Coronary artery (tissue), 2 donors: ENCODE data around the gene SPAG16.

Experiments
- DNase-seq: peaks from one replicate; pipeline ENCODE4 v3.0.0-alpha.2; 2017; ENCODE audit warnings: low spot score
- H3K27ac ChIP-seq, 2 donors: fragments of 200-600 bp; sonication (generic); one replicate each; pipeline ENCODE4 v1.5.1; 2016 to 2019
- H3K4me3 ChIP-seq: fragments of 200-600 bp; sonication (generic); 2 replicates; pipeline ENCODE4 v1.5.1; 2016; ENCODE audit warnings: mild to moderate bottlenecking, moderate library complexity
- TF ChIP-seq, protein P1 (sequence below): fragments of 200-600 bp; sonication (generic); IDR thresholded peaks from one replicate; pipeline ENCODE4 v1.5.1; 2019; ENCODE audit warnings: antibody characterized with exemption

Gene SPAG16

DNA sequence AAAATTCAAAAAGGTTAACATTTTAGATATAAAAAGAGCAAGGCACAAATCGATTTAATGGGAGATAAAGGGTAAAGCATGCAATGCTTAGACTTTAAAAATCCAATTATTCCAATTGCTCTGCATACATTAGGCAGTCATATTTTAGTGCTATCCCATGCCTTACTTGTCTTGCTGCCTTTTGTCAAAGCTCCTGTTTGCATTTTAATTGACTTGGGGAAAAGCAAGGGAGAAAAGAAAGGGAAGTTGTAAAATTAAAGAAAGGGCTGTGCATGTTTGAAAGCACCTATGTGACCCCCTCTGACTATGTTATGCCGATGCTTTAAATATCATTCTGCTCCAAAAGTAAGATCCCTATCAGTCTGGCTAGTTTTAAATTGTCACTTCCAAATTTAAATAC, 932.9 kb downstream of the SPAG16 start:
- TF ChIP-seq, protein P1, sequence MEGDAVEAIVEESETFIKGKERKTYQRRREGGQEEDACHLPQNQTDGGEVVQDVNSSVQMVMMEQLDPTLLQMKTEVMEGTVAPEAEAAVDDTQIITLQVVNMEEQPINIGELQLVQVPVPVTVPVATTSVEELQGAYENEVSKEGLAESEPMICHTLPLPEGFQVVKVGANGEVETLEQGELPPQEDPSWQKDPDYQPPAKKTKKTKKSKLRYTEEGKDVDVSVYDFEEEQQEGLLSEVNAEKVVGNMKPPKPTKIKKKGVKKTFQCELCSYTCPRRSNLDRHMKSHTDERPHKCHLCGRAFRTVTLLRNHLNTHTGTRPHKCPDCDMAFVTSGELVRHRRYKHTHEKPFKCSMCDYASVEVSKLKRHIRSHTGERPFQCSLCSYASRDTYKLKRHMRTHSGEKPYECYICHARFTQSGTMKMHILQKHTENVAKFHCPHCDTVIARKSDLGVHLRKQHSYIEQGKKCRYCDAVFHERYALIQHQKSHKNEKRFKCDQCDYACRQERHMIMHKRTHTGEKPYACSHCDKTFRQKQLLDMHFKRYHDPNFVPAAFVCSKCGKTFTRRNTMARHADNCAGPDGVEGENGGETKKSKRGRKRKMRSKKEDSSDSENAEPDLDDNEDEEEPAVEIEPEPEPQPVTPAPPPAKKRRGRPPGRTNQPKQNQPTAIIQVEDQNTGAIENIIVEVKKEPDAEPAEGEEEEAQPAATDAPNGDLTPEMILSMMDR: no peak
- Histone ChIP-seq H3K27ac (no peak overlapping the region), H3K4me3 (no peak overlapping the region)
- DNase-seq: no peak

DNA sequence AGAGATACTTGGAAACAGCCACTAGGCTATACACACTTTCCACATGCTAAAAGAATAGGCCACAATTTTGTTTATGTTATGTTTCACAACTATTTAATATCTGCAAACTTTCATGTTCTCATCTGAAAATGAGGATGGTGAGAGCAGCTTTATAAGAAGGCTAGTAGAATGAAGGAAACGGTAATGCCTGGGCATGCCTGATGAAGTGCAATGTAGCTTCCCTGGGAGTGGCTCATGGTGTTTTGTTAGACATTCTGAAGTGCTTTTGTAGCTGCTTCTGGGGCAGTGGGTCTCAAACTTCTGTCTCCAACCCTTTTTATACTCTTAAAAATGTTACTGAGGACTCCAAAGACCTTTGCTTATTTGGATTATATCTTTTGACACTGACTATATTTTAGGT, 933.3 kb downstream of the SPAG16 start:
- TF ChIP-seq, protein P1: no peak
- H3K4me3 ChIP-seq: no peak overlapping the region
- DNase-seq: no peak
- no peak overlapping the region for H3K27ac ChIP-seq

DNA sequence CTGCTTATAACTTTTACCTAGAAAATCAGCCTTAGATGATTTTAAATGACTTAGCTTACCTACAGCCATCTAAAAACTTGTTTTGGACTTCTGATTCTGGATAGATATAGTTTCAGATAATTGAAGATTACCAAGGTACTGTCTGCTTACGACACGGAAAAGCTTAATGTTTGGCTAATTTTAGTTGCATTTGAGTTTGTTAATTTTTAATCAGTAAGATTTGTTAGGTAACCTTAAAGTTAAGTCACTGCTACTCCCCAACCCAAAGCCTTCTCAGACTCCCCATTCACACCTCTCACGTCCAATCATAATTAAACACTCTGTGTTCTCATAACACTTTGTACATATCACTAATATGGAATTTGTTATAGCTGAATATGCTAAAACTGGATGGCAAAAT, 936.0 kb downstream of the SPAG16 start:
- TF ChIP-seq, protein P1: no peak
- DNase-seq: no peak
- H3K4me3 ChIP-seq: no peak overlapping the region
- H3K27ac ChIP-seq: no peak overlapping the region

DNA sequence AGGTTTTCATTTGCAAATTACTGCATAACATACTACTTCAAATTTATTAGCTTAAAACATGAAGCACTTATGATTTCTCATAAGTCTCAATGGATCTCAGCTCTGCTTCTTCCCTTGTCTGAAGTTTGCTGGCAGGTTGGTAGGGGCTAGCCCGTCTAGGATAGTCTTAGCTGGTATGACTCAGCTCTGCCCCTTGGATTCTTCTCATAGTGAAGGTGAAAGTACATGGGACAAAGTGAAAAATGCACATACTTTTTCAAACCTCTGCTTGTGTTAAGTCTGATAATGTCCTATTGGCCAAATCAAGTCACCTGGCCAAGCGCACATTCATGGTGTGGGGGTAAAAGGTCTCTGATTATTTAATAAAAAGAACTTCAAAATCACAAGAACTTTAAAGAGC, 941.8 kb downstream of the SPAG16 start:
- Histone ChIP-seq H3K27ac (no peak overlapping the region), H3K4me3 (no peak overlapping the region)
- no peak for DNase-seq
- TF ChIP-seq, protein P1: no peak

DNA sequence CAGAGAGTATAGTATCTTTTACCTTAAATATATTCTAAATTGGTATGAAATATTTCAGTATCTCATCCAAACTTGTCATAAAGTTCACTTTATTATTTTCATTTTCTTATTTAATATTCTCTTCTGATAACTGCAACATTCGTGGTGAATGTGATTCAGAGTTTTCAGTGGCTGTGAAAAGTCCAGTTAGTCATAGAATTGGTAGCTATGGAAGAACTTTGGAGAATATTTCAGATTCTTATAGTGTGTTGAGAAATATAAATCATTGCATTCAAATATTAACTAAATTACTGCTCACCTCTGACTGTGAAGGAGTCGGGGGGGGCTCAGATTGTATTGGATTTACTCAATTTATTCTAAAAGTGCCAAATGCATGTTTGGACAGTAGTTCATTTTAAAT, 948.0 kb downstream of the SPAG16 start:
- H3K4me3 ChIP-seq: no peak overlapping the region
- DNase-seq: no peak
- TF ChIP-seq, protein P1: no peak

DNA sequence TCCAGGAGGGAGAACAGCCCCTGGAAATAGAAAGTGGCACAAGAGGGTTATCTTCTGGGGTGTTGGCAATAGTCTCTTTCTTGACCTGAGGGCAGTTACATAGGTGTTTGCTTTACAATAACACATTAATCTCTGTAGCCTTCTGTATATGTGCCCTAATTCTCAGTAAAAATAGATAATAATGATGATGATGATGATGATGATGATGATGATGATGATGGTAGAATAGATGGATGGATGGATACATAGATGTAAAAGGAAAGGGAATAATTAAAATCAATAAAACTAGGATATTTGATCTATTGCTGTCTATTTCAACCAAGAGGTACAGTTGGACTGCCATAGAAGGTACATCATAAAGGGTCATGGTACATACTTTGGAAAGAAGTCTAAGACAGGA, 948.9 kb downstream of the SPAG16 start:
- H3K27ac ChIP-seq: no peak overlapping the region
- DNase-seq: no peak
- no peak overlapping the region for H3K4me3 ChIP-seq
- TF ChIP-seq, protein P1: no peak

More for the DNA sequence above, 948.0 kb downstream of the SPAG16 start:
- H3K27ac ChIP-seq: no peak overlapping the region

DNA sequence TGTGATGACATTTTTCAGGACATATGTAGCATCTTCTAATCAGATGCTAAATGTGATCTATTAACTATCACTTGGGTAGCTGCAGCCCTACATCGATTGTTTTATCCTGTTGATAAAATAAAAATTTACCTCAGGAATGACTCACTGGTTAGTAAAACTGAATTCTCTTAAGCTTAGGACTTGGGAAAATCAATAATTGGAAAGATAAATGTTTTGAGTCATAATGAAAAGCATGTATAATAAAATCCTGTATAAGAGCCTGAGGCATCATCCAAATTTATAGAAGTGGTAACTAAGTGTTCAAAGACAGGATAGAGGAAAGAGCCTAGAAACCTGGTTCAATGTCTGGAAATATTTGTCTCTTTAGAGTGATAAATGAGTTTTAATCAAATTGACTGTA, 958.5 kb downstream of the SPAG16 start:
- no peak for DNase-seq
- TF ChIP-seq, protein P1: no peak
- Histone ChIP-seq H3K27ac (no peak overlapping the region), H3K4me3 (no peak overlapping the region)
